HG02642 (cell line): ENCODE data around the gene PKP3.
"Not testable (repeated sequence)": the region's sequence is repeated elsewhere in the genome, so short reads cannot be mapped to it uniquely, and the experiment has no call there.

ENCODE experiments used
- ATAC-seq: cut with Tn5 transposase; IDR thresholded peaks from one replicate; pipeline ENCODE4 v1.9.1; 2021; ENCODE audit warnings: mild to moderate bottlenecking; ENCODE audit not compliant: unreplicated experiment, poor library complexity

PKP3 gene

DNA sequence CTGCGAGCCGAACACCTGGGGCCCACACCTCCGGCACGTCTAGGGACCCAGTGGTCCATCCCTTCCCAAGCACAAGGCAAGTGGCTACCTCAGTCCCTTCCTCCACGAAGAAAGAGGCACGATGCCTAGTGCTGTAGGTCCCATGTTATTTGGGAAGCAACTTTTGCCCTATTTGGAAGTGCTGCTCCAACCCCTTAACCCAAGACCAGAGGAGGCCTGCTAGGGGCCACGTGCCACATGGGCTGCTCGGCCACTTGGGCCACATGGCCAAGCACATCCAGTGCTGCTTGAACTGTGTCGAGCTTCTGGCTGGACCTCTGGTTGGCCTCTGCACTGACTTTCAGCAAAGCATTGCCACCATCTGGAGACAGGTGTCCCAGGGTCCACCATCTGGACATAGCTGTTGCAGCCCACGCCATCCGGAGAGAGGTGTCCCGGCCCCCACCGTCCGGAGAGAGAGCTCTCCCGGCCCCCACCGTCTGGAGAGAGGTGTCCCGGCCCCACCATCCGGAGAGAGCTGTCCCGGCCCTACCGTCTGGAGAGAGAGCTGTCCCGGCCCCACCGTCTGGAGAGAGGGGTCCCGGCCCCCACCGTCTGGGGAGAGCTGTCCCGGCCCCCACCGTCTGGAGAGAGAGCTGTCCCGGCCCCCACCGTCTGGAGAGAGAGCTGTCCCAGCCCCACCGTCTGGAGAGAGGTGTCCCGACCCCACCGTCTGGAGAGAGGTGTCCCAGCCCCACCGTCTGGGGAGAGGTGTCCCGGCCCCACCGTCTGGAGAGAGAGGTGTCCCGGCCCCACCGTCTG lies 31.2 kb upstream of the PKP3 start:
- ATAC-seq, result no peak

- not testable (repeated sequence) for ATAC-seq
Observed at GRCh38 chr11:363443-363805, 30.6 kb upstream of the PKP3 start.

GRCh38 chr11:363948-364761 lies 29.9 kb upstream of the PKP3 start:
- ATAC-seq, result no peak

DNA sequence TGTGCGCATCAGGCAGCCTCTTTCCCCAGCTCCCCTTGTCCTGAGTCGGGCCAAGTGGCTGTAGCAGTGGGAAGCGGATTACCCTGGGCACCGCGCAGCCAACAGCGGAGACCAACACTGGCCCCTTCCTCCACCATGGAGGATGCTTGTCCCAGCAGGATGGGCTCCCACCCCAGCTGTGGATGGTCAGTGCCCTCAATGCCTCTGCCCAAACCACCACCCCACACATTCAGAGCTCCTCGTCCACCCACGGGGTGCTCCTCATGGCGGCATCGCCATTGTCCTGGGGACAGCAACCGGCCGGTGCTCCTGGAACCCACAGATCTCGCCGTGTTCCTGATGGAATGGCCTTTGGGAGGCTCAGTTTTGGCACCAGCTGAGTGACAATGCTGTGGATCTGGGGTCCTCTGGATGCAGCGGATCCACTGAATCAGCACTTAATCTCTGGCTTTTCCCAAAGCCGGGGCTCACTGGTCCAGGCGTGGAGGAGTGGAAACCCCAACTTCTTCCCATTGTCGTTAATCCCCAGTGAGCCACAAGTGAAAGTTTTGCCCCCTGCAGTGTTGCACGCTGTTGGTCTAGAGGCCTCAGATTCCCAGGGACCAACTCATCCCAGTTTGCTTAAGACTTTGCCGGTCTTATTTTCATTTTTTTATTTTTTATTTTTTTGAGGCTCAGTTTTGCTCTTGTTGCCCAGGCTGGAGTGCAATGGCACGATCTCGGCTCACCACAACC lies 28.9 kb upstream of the PKP3 start:
- ATAC-seq, result no peak

- ATAC-seq, result no peak
Observed at GRCh38 chr11:365831-366230, 28.2 kb upstream of the PKP3 start.

- no peak for ATAC-seq
Observed at GRCh38 chr11:367956-368413, 26.0 kb upstream of the PKP3 start.

GRCh38 chr11:368414-369335 lies 25.3 kb upstream of the PKP3 start:
- no peak for ATAC-seq

DNA sequence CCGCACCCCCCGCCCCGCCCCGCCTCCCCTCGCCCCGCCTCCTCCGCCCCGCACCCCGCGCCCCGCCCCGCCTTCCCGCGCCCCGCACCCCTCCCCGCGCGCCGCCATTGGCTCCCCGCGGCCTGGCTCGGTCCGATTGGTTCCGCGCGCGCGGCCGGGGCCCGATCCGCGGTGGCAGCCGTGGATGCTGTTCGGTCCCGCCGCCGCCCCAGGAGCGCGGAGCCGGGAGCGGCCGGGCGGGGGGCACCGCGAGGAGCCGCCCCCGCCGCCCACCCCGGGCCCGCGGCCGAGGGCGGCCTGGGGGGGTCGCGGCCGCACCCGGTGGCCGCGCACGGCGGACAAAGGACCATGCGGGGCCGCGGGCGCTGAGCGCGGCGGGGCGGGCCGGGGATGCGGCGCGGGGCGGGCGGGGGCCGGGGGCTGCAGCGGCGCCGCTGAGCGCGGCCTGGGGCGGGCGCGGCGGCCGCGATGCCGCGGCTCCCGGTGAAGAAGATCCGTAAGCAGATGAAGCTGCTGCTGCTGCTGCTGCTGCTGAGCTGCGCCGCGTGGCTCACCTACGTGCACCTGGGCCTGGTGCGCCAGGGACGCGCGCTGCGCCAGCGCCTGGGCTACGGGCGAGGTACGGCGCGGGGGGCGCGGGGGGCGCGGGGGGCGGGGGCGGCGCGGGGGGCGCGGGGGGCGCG lies 24.5 kb upstream of the PKP3 start, which contains the start of gene B4GALNT4:
Gene B4GALNT4 (plus strand): TSS at position 164 of the 683 bp plus-strand sequence. CDS start 305 bp downstream, at position 469.
- no peak for ATAC-seq

DNA sequence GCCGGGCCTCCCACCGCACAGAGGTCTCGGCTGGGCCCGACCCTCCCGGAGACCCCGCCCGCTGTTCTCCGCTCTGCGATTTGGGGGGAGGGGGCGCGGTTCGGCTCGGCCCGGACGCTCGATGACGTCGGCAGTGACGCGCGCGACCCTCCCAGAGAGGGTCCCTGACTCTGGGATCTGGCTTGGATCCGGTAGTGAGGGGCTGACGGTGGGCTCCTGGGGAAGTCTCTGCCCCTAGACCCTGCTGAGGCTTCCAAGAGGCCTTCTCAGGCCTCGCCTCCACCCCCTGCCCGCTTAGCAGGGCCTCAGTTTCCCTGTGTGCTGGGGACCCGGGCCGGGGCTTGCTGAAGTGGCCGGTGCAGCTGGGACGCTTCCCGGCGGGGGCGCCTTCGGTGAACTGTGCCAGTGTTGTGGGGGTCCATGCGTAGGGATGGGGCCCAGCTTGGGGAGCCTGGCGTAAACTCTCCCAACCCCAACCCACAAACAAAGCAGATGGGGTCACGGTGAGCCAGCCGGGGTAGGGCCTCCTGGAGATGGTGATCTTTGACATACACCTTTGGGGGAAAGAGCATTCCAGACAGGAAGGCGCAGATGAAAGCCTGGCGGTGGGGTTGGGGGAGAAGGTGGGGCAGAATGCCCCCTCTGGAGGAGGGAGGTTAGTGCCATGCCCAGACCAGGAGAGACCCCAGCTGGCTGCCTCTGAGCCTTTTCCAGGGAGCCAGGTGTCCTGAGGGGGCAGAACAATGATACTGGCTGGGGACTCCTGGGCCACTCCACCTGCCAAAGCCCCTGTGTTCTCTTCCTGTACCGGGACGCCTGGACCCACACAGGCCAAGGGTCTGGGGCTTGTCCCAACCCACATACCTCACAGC lies 23.7 kb upstream of the PKP3 start:
- no peak for ATAC-seq

DNA sequence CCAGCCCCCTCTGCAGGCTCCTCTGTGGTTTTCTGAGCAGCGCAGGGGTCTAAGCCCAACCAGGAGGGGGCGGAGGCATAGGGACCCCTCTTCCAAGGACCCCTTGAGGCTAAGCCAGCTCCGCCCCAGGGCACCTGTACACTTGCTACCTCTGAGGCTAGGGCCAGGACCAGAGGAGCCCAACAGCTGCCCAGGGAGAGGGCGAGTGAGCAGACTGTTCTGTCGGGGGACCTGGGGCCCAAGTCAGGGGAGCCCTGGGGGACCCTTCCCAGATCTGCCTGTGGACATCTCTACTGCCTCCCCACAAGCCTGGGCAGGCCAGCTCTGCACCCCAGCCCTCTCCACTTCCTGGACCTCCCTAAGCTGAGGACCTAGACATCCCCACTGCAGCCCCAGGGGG lies 23.0 kb upstream of the PKP3 start:
- ATAC-seq, result no peak

- no peak for ATAC-seq
Observed at GRCh38 chr11:371716-372590, 22.1 kb upstream of the PKP3 start.

DNA sequence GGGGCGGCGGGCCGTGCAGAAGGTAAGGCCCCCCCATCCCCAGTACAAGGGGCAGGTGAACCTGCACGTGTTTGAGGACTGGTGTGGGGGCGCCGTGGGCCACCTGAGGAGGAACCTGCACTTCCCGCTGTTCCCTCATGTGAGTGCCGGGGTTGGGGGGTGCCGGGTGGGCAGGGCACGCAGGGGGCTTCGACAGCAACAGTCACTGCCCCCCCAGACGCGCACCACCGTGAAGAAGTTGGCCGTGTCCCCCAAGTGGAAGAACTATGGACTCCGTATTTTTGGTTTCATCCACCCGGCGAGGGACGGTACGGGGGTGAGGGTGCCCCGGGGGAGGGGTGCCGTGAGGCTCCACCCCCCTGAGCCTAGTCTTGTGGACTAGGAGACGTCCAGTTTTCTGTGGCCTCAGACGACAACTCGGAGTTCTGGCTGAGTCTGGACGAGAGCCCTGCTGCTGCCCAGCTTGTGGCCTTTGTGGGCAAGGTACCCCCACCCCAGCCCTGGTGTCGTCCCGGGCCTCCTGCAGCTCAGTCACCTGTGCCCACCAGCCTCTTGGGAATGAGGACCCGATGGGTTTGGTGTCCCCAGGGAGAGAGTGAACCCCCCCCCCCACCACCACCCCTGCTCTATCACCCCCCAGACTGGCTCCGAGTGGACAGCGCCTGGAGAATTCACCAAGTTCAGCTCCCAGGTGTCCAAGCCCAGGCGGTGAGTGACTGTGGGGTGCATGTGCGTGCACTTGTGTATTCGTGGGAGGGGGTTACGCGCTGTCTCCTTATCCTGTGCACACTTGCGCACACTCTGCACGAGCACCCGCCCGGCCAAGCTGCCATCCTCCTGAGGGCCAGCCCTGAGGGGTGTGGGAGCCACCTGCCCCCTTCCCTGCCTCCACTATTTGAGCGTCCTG lies 20.9 kb upstream of the PKP3 start:
- no peak for ATAC-seq

DNA sequence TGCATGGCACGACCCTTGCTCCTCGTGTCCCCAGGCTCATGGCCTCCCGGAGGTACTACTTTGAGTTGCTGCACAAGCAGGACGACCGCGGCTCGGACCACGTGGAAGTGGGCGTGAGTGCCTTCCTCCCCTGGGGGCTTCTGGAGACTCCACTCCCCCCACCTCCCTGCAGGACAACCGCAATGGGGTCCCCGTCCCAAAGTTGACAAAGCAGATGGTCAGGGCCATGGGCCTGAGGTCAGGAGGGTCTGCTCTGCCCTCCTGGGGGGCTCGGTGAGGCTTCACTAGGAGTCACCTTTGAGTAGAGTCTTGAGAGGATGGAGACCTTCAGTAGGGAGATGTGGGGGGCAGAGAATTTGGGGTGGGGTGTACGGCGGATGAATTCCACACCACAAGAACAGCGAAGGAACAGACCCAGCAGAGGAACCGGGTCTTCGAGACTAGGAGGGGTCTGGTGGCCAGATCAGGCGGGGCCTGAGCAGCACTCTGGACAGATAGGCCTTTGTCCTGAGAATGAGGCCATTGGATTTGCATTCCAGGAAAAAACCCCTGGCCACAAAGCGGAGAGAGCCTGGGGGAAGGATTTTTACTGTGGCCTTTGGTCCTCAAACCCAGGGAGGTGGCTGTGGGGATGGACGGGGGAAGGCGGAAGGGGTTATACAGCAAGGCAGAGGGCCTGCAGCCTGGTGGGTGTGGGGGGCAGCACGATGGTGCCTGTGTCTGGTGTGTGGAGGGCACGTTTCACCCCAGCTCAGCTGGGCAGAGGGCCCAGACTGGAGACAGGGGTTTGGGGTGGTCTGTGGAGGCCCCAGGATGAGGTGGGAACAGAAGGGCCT lies 20.1 kb upstream of the PKP3 start:
- ATAC-seq, result no peak

GRCh38 chr11:375065-376025 lies 18.7 kb upstream of the PKP3 start:
- no peak for ATAC-seq
